Adrenal gland (tissue), 12 donors: ENCODE data around the gene ASTN2. TPM values are rescaled to one million over a fixed set of nuclear protein-coding genes. Genes with fewer than 3 reads are reported as not detected.
"Not testable (repeated sequence)": the region's sequence is repeated elsewhere in the genome, so short reads cannot be mapped to it uniquely, and the experiment has no call there.

ENCODE experiments used
- DNase-seq, 7 donors: peaks; one replicate each; pipeline ENCODE4 v3.0.0-alpha.2; 2019 to 2020
- H3K27ac ChIP-seq, 5 donors: fragments of 200-600 bp; sonication (generic) in 4 of 5; 1 replicate in 3 of 5; 2 replicates in 2 of 5; pipeline versions ENCODE4 v1.5.1 to v1.8.0; 2016 to 2020; ENCODE audit warnings: mild to moderate bottlenecking in 1 of 5
- H3K27me3 ChIP-seq: fragments of 200-600 bp; 2 replicates; pipeline ENCODE4 v1.8.0; 2021
- H3K36me3 ChIP-seq, 2 donors: fragments of 200-600 bp; replicated peaks in 1 of 2; 1 replicate in 1 of 2; 2 replicates in 1 of 2; pipeline versions ENCODE4 v1.5.1 to v1.8.0; 2018 to 2022
- H3K4me1 ChIP-seq, 2 donors: fragments of 200-600 bp; replicated peaks in 1 of 2; 1 replicate in 1 of 2; 2 replicates in 1 of 2; pipeline versions ENCODE4 v1.5.1 to v1.8.0; 2018 to 2021
- H3K4me3 ChIP-seq, 4 donors: fragments of 200-600 bp; sonication (generic) in 3 of 4; one replicate each; pipeline ENCODE4 v1.5.1; 2016 to 2018
- H3K9me3 ChIP-seq, 3 donors: fragments of 200-600 bp; sonication (generic) in 1 of 3; replicated peaks in 1 of 3; 1 replicate in 2 of 3; 2 replicates in 1 of 3; pipeline versions ENCODE4 v1.5.1 to v1.8.0; 2016 to 2021
- POLR2A ChIP-seq, 2 donors: fragments of 450-650 bp; IDR thresholded peaks; one replicate each; pipeline ENCODE4 v1.6.1; 2017; ENCODE audit warnings: antibody characterized with exemption in 2 of 2, mild to moderate bottlenecking in 2 of 2, moderate library complexity in 1 of 2
- whole genome bisulfite sequencing, 4 donors: extraction: QIAGEN DNeasy Blood & Tissue Kit in 2 of 4; methylation state at CpG; one replicate each; pipeline versions ENCODE4 v1.1.5 to v1.1.7; 2013 to 2017; 5-methylcytosine and 5-hydroxymethylcytosine counted together
- intact Hi-C, 2 donors: fragments of 100-400 bp; cut with DNase I; formaldehyde crosslinking; loops; one replicate each; pipeline versions ENCODE4 v1.14.1 to v1.15.0; 2022 to 2023
- polyA plus RNA-seq, 3 donors: library from polyadenylated mRNA; stranded (reverse); fragments of 200-250 nt in 2 of 3; fragments of 350-450 nt in 1 of 3; fragmentation: Illumina TruSeq in 1 of 3; extraction: RNeasy Lipid Tissue Mini Kit (QIAGEN cat#74804) in 1 of 3; gene quantifications; one replicate each; pipeline ENCODE4 v1.2.3, GENCODE V29; 2013 to 2014
- total RNA-seq, 9 donors: library from RNA; depleted of rRNA in 4 of 9; stranded (reverse); fragments of >200 nt in 4 of 9; fragments of 120-200 nt in 1 of 9; fragmentation: NEBNext Ultra II Directional in 1 of 9; extraction: Animal tissue kit (Norgen Biotek cat#: 25700) in 1 of 9; gene quantifications; one replicate each; pipeline versions ENCODE4 v1.1.0 to v1.2.4, GENCODE V29; 2013 to 2023
- TF ChIP-seq, protein P1 (sequence below), 6 experiments: fragments of 450-650 bp in 4 of 6; fragments of 200-600 bp in 2 of 6; sonication (generic) in 1 of 6; IDR thresholded peaks; 1 replicate in 5 of 6; 2 replicates in 1 of 6; pipeline versions ENCODE4 v1.5.1 to v1.8.0; 2016 to 2021; ENCODE audit warnings: antibody characterized with exemption in 6 of 6, mild to moderate bottlenecking in 2 of 6, moderate library complexity in 1 of 6
- donor health status: healthy with polysubstance abuse.
- donor health status: Bipolar disorder and iron deficiency.
- donor health status: DM: yes; HTN: yes; CAD: no.
- donor health status: DM: no; HTN: no; CAD: no.
- donor health status: DM: no; HTN: no; CAD: no.
- donor health status: DM: yes; HTN: yes; CAD: no.

ASTN2 gene
- total and polyA plus RNA-seq, 12 donors: 2.5 to 15.6 (median 6.8) TPM

DNA sequence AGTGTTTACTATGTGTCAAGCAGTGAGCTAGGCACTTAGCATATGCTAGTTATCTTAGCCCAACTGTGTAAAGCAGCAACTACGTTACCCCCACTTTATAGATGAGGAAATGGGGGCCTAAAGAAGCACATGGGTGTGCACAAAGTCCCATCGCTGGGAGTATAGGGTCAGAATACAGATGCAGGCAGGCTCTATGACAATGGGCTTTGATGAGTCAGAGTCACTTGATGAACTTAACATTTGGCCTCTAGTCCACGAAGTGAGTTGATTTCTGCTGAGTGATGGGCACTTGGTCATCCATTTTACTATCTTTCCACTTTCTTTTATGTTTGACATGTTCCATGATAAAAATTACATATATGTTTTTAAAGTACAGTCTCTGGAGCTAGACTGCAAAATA, 523.4 kb downstream of the ASTN2 start:
- H3K4me1 ChIP-seq: no peaks in the 10 kb centered on the region
- H3K9me3 ChIP-seq: no peaks in the 10 kb centered on the region
- no peak for DNase-seq
- TF ChIP-seq POLR2A (IDR thresholded peaks at IDR 0.05): no peak
- TF ChIP-seq, protein P1, sequence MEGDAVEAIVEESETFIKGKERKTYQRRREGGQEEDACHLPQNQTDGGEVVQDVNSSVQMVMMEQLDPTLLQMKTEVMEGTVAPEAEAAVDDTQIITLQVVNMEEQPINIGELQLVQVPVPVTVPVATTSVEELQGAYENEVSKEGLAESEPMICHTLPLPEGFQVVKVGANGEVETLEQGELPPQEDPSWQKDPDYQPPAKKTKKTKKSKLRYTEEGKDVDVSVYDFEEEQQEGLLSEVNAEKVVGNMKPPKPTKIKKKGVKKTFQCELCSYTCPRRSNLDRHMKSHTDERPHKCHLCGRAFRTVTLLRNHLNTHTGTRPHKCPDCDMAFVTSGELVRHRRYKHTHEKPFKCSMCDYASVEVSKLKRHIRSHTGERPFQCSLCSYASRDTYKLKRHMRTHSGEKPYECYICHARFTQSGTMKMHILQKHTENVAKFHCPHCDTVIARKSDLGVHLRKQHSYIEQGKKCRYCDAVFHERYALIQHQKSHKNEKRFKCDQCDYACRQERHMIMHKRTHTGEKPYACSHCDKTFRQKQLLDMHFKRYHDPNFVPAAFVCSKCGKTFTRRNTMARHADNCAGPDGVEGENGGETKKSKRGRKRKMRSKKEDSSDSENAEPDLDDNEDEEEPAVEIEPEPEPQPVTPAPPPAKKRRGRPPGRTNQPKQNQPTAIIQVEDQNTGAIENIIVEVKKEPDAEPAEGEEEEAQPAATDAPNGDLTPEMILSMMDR (IDR thresholded peaks at IDR 0.05): no peak
- no peaks in the 10 kb centered on the region for H3K27me3 ChIP-seq
- H3K36me3 ChIP-seq: no peaks in the 10 kb centered on the region
- no peak overlapping the region for H3K4me3 ChIP-seq
- no peak overlapping the region for H3K27ac ChIP-seq
- 47 to 55% (median 53%) methylated on average over 3 of the region's 3 CpGs for WGBS, 4 donors
- intact Hi-C loops: no loop called here

GRCh38 chr9:116888476-116888875, 526.4 kb downstream of the ASTN2 start:
- H3K27ac ChIP-seq, H3K36me3 ChIP-seq, H3K27me3 ChIP-seq, H3K4me3 ChIP-seq, intact Hi-C loops, H3K4me1 ChIP-seq, H3K9me3 ChIP-seq, DNase-seq: not testable (repeated sequence)
- WGBS, 4 donors: 79 to 94% (median 89%) methylated on average over 4 of the region's 4 CpGs

GRCh38 chr9:116888066-116888465, 526.8 kb downstream of the ASTN2 start:
- no peak for DNase-seq
- no peaks in the 10 kb centered on the region for H3K9me3 ChIP-seq
- TF ChIP-seq, protein P1 (IDR thresholded peaks at IDR 0.05): no peak
- TF ChIP-seq POLR2A (IDR thresholded peaks at IDR 0.05): no peak
- no peaks in the 10 kb centered on the region for H3K4me1 ChIP-seq
- H3K27me3 ChIP-seq: no peaks in the 10 kb centered on the region
- 62 to 94% (median 75%) methylated on average over 1 of the region's 1 CpG for WGBS, 4 donors
- intact Hi-C loops: no loop called here
- H3K4me3 ChIP-seq: no peak overlapping the region
- no peak overlapping the region for H3K27ac ChIP-seq
- no peaks in the 10 kb centered on the region for H3K36me3 ChIP-seq

DNA sequence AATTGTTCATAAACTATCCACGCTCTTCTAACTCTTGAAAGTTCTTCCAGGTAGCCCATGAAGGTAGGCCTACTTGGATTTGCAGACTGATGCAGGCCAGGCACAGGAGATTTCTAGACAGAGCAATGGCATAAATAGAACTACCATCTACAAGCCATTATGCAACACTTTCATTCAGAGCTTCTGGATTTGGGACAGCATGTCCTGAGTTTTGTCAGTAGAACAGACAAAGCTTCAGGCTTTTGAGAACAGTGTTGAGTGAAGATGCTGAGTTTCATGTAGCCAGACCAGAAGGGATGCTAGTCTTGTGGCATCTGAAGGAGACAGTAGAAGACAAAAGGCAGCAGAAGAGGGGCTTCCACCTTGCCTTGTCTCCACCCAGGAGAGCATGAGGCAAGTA, 531.2 kb downstream of the ASTN2 start:
- 89 to 100% (median 95%) methylated on average over 1 of the region's 1 CpG for WGBS, 4 donors
- Histone ChIP-seq H3K4me1 (no peaks in the 10 kb centered on the region), H3K4me3 (no peak overlapping the region), H3K27me3 (no peaks in the 10 kb centered on the region), H3K9me3 (no peaks in the 10 kb centered on the region), H3K36me3 (no peaks in the 10 kb centered on the region), H3K27ac (no peak overlapping the region)
- TF ChIP-seq, protein P1 (IDR thresholded peaks at IDR 0.05): no peak
- no peak for TF ChIP-seq POLR2A (IDR thresholded peaks at IDR 0.05)
- intact Hi-C loops: no loop called here
- no peak for DNase-seq

- 68 to 95% (median 84%) methylated on average over 3 of the region's 3 CpGs for WGBS, 4 donors
- H3K27me3 ChIP-seq: no peaks in the 10 kb centered on the region
- no peak for DNase-seq
- intact Hi-C loops: no loop called here
- no peaks in the 10 kb centered on the region for H3K4me1 ChIP-seq
- H3K36me3 ChIP-seq: no peaks in the 10 kb centered on the region
- no peak overlapping the region for H3K4me3 ChIP-seq
- no peak for TF ChIP-seq POLR2A (IDR thresholded peaks at IDR 0.05)
- TF ChIP-seq, protein P1 (IDR thresholded peaks at IDR 0.05): no peak
- no peak overlapping the region for H3K27ac ChIP-seq
- peaks cover 0 to 17% (median 0%) of the 10 kb centered on the region in 3 donors for H3K9me3 ChIP-seq
These were observed 537.8 kb downstream of the ASTN2 start for GRCh38 chr9:116877072-116877471.
